ENCODE data around the gene ZBTB38.

The ZBTB38 gene

GRCh38 chr3:141385406-141386125 lies 17.3 kb downstream of the ZBTB38 start:
- H3K27me3 Mint-ChIP-seq = peaks cover 3% of the 10 kb centered on the region
- no peak overlapping the region for H3K27ac Mint-ChIP-seq
- peaks cover 4% of the 10 kb centered on the region for H3K4me1 Mint-ChIP-seq (ENCODE audit: low read depth)
- H3K9me3 Mint-ChIP-seq (ENCODE audit: low read depth) = no peaks in the 10 kb centered on the region
- peaks cover 2% of the 10 kb centered on the region for H3K36me3 Mint-ChIP-seq
- no peak overlapping the region for H3K4me3 Mint-ChIP-seq

- Mint-ChIP-seq H3K4me1 (ENCODE audit: low read depth) (peaks cover 4% of the 10 kb centered on the region), H3K4me3 (no peak overlapping the region), H3K36me3 (peaks cover 2% of the 10 kb centered on the region), H3K9me3 (ENCODE audit: low read depth) (no peaks in the 10 kb centered on the region), H3K27me3 (peaks cover 3% of the 10 kb centered on the region), H3K27ac (no peak overlapping the region)
These were observed 17.8 kb downstream of the ZBTB38 start for GRCh38 chr3:141386126-141386488.

- no peak overlapping the region for H3K27ac Mint-ChIP-seq
- no peaks in the 10 kb centered on the region for H3K9me3 Mint-ChIP-seq (ENCODE audit: low read depth)
- H3K27me3 Mint-ChIP-seq = peaks cover 3% of the 10 kb centered on the region
- H3K4me3 Mint-ChIP-seq = no peak overlapping the region
- peaks cover 4% of the 10 kb centered on the region for H3K4me1 Mint-ChIP-seq (ENCODE audit: low read depth)
- H3K36me3 Mint-ChIP-seq = peaks cover 2% of the 10 kb centered on the region
These were observed 18.4 kb downstream of the ZBTB38 start for GRCh38 chr3:141386611-141387111.

GRCh38 chr3:141387516-141387915 lies 19.2 kb downstream of the ZBTB38 start:
- H3K4me1 Mint-ChIP-seq (ENCODE audit: low read depth) = peaks cover 4% of the 10 kb centered on the region
- no peaks in the 10 kb centered on the region for H3K9me3 Mint-ChIP-seq (ENCODE audit: low read depth)
- no peak overlapping the region for H3K27ac Mint-ChIP-seq
- H3K36me3 Mint-ChIP-seq = peaks cover 2% of the 10 kb centered on the region
- H3K4me3 Mint-ChIP-seq = no peak overlapping the region
- H3K27me3 Mint-ChIP-seq = peaks cover 3% of the 10 kb centered on the region

GRCh38 chr3:141388395-141388794 lies 20.1 kb downstream of the ZBTB38 start:
- peaks cover 4% of the 10 kb centered on the region for H3K4me1 Mint-ChIP-seq (ENCODE audit: low read depth)
- no peaks in the 10 kb centered on the region for H3K9me3 Mint-ChIP-seq (ENCODE audit: low read depth)
- H3K27ac Mint-ChIP-seq = no peak overlapping the region
- H3K4me3 Mint-ChIP-seq = no peak overlapping the region
- peaks cover 2% of the 10 kb centered on the region for H3K36me3 Mint-ChIP-seq
- peaks cover 5% of the 10 kb centered on the region for H3K27me3 Mint-ChIP-seq

GRCh38 chr3:141388823-141389621 lies 20.7 kb downstream of the ZBTB38 start:
- Mint-ChIP-seq H3K9me3 (ENCODE audit: low read depth) (no peaks in the 10 kb centered on the region), H3K27me3 (peaks cover 5% of the 10 kb centered on the region), H3K36me3 (peaks cover 2% of the 10 kb centered on the region)

GRCh38 chr3:141389703-141390102 lies 21.4 kb downstream of the ZBTB38 start:
- Mint-ChIP-seq H3K4me3 (no peak overlapping the region), H3K4me1 (ENCODE audit: low read depth) (peaks cover 4% of the 10 kb centered on the region), H3K36me3 (peaks cover 2% of the 10 kb centered on the region), H3K9me3 (ENCODE audit: low read depth) (no peaks in the 10 kb centered on the region), H3K27ac (no peak overlapping the region), H3K27me3 (peaks cover 5% of the 10 kb centered on the region)

More at GRCh38 chr3:141388823-141389621, 20.7 kb downstream of the ZBTB38 start:
- no peak overlapping the region for H3K4me3 Mint-ChIP-seq
- peaks cover 4% of the 10 kb centered on the region for H3K4me1 Mint-ChIP-seq (ENCODE audit: low read depth)
- H3K27ac Mint-ChIP-seq = no peak overlapping the region

GRCh38 chr3:141390747-141391146 lies 22.4 kb downstream of the ZBTB38 start:
- Mint-ChIP-seq H3K36me3 (peaks cover 2% of the 10 kb centered on the region), H3K27me3 (peaks cover 5% of the 10 kb centered on the region), H3K4me1 (ENCODE audit: low read depth) (peaks cover 4% of the 10 kb centered on the region), H3K9me3 (ENCODE audit: low read depth) (no peaks in the 10 kb centered on the region), H3K4me3 (no peak overlapping the region), H3K27ac (no peak overlapping the region)

- peaks cover 5% of the 10 kb centered on the region for H3K27me3 Mint-ChIP-seq
- H3K4me3 Mint-ChIP-seq = no peak overlapping the region
- peaks cover 3% of the 10 kb centered on the region for H3K9me3 Mint-ChIP-seq (ENCODE audit: low read depth)
- H3K36me3 Mint-ChIP-seq = peaks cover 5% of the 10 kb centered on the region
- no peak overlapping the region for H3K27ac Mint-ChIP-seq
- H3K4me1 Mint-ChIP-seq (ENCODE audit: low read depth) = peaks cover 4% of the 10 kb centered on the region
These were observed 23.1 kb downstream of the ZBTB38 start for GRCh38 chr3:141391298-141391990.

- H3K4me3 Mint-ChIP-seq = no peak overlapping the region
- peaks cover 4% of the 10 kb centered on the region for H3K4me1 Mint-ChIP-seq (ENCODE audit: low read depth)
- no peak overlapping the region for H3K27ac Mint-ChIP-seq
- peaks cover 5% of the 10 kb centered on the region for H3K27me3 Mint-ChIP-seq
- H3K36me3 Mint-ChIP-seq = peaks cover 5% of the 10 kb centered on the region
- peaks cover 3% of the 10 kb centered on the region for H3K9me3 Mint-ChIP-seq (ENCODE audit: low read depth)
These were observed 23.6 kb downstream of the ZBTB38 start for GRCh38 chr3:141391991-141392316.

- Mint-ChIP-seq H3K36me3 (peaks cover 5% of the 10 kb centered on the region), H3K4me1 (ENCODE audit: low read depth) (peaks cover 4% of the 10 kb centered on the region), H3K4me3 (no peak overlapping the region), H3K27me3 (peaks cover 5% of the 10 kb centered on the region), H3K27ac (no peak overlapping the region), H3K9me3 (ENCODE audit: low read depth) (peaks cover 3% of the 10 kb centered on the region)
These were observed 24.1 kb downstream of the ZBTB38 start for GRCh38 chr3:141392416-141392815.

- Mint-ChIP-seq H3K4me1 (ENCODE audit: low read depth) (peaks cover 4% of the 10 kb centered on the region), H3K27ac (no peak overlapping the region), H3K9me3 (ENCODE audit: low read depth) (peaks cover 3% of the 10 kb centered on the region), H3K36me3 (peaks cover 5% of the 10 kb centered on the region), H3K4me3 (no peak overlapping the region), H3K27me3 (peaks cover 5% of the 10 kb centered on the region)
These were observed 24.8 kb downstream of the ZBTB38 start for GRCh38 chr3:141392897-141393734.

- Mint-ChIP-seq H3K9me3 (ENCODE audit: low read depth) (peaks cover 3% of the 10 kb centered on the region), H3K27ac (no peak overlapping the region), H3K4me3 (no peak overlapping the region), H3K4me1 (ENCODE audit: low read depth) (peaks cover 3% of the 10 kb centered on the region), H3K36me3 (peaks cover 5% of the 10 kb centered on the region), H3K27me3 (peaks cover 5% of the 10 kb centered on the region)
These were observed 25.4 kb downstream of the ZBTB38 start for GRCh38 chr3:141393735-141394076.

- Mint-ChIP-seq H3K27me3 (peaks cover 2% of the 10 kb centered on the region), H3K4me1 (ENCODE audit: low read depth) (peaks cover 3% of the 10 kb centered on the region), H3K27ac (no peak overlapping the region), H3K9me3 (ENCODE audit: low read depth) (peaks cover 3% of the 10 kb centered on the region), H3K4me3 (no peak overlapping the region), H3K36me3 (peaks cover 5% of the 10 kb centered on the region)
These were observed 26.3 kb downstream of the ZBTB38 start for GRCh38 chr3:141394560-141394959.
